ENCODE results near the gene CEP104.

Gene CEP104

DNA sequence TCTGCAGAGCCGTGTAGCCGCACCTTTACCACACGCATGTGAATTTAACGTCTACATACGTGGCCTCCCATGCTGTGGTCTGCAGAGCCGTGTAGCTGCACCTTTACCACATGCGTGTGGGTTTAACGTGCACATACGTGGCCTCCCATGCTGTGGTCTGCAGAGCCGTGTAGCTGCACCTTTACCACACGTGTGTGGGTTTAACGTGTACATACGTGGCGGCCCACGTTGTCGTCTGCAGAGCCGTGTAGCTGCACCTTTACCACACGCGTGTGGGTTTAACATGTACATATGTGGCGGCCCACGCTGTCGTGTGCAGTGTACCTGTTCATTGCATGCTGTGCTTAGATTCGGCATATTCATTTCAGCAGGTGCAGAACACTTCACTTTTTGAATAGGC is 17.7 kb upstream of the CEP104 start:
- no peak for DNase-seq (ENCODE audit: low read depth)
- H3K4me3 ChIP-seq (ENCODE audit: low read depth, low read length): no peak overlapping the region

GRCh38 chr1:3872546-3872945 is 15.5 kb upstream of the CEP104 start:
- no peak for DNase-seq (ENCODE audit: low read depth)
- no peak overlapping the region for H3K4me3 ChIP-seq (ENCODE audit: low read depth, low read length)

DNA sequence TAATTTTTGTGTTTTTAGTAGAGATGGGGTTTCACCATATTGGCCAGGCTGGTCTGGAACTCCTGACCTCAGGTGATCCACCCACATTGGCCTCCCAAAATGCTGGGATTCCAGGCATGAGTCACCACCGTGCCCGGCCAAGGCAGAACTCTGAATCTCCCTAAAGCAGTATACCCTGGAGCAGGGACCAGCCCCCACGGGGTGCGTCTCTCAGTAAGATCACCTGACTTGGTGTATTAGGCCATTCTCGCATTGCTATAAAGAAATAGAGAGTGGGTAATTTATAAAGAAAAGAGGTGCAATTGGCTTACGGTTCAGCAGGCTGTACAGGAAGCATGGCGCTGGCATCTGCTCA is 14.4 kb upstream of the CEP104 start:
- H3K4me3 ChIP-seq (ENCODE audit: low read depth, low read length): no peak overlapping the region
- no peak for DNase-seq (ENCODE audit: low read depth)

DNA sequence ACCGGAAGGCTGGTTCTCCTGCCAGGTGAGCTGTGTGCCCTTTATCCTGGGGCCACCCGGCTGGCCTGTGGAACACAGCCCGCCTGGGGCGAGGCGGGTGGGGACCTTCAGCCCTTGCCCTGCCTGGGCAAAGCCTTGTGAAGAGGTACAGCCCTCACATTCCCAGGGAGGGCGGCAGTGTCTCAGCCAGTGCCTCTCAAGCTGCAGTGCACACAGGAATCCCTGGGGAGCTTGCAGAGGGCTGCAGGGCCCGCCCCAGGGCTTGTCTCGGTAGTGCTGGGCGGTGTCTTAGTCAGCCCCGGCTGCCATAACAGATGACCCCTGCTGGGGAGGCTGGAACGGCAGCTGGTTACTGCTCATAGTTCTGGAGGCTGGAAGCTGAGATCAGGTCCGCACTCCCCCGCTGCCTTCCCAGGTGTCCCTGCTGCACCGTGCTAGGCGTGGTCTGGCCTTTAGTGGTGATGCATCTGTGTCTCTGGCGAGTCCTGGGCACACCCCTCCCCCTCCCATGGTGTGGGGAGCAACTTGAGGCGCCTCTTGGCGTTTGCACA is 12.8 kb upstream of the CEP104 start:
- H3K4me3 ChIP-seq (ENCODE audit: low read depth, low read length): no peak overlapping the region
- no peak for DNase-seq (ENCODE audit: low read depth)

DNA sequence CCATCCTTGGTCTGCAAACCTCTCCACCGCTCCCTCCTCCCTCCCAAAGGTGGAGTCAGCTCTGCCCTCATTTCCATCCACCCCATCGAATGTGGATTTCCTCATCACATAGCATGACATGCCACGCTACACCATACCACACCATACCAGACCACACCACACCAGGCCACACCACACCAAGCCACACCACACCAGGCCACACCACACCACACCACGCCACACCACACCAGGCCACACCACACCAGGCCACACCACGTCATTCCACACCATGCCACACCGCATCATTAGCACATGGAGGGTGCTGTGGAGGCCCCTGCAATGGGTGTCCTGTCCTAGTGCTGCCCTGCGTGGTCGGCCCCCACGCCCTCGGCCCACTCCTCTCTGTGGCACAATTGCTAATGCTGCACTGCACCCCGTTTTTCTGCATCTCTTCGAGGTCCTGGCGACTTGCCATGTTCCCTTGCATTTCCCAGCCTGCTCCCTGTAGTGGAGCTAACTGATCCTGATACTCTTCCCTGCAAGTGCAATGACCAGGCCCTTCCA is 11.5 kb upstream of the CEP104 start:
- no peak overlapping the region for H3K4me3 ChIP-seq (ENCODE audit: low read depth, low read length)
- DNase-seq (ENCODE audit: low read depth): no peak

- H3K4me3 ChIP-seq (ENCODE audit: low read depth, low read length): no peak overlapping the region
- no peak for DNase-seq (ENCODE audit: low read depth)
Measured at GRCh38 chr1:3865606-3866160, 8.7 kb upstream of the CEP104 start.

DNA sequence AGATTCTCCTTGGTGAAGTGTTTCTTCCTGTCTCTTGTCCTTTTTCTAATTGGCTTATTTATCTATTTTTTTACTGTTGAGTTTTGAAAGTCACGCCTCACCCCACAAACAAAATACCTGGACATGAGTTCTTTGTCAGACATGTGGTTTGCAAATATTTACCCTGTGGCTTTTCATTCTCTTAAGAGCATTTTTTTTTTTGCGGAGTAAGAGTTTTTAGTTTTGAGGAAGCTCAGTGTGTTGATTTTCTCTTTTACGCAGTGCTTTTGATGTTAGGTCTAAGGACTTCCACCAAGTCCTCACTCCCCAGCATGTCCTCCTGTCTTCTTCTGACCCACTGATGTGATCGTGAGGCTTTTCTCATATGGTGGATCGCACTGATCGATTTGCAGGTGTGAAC is 7.9 kb upstream of the CEP104 start:
- no peak for DNase-seq (ENCODE audit: low read depth)

GRCh38 chr1:3863231-3863935 is 6.4 kb upstream of the CEP104 start:
- no peak for DNase-seq (ENCODE audit: low read depth)

More for the DNA sequence above, 7.9 kb upstream of the CEP104 start:
- H3K4me3 ChIP-seq (ENCODE audit: low read depth, low read length): no peak overlapping the region

GRCh38 chr1:3858231-3858981 is 1.4 kb upstream of the CEP104 start:
- peak; percentile 9 for DNase-seq (ENCODE audit: low read depth)
- H3K4me3 ChIP-seq (ENCODE audit: low read depth, low read length): peak overlapping the region; percentile 92

More at GRCh38 chr1:3863231-3863935, 6.4 kb upstream of the CEP104 start:
- H3K4me3 ChIP-seq (ENCODE audit: low read depth, low read length): no peak overlapping the region

- H3K4me3 ChIP-seq (ENCODE audit: low read depth, low read length): peak overlapping the region; percentile 92
- DNase-seq (ENCODE audit: low read depth): no peak
Measured at GRCh38 chr1:3857791-3858129, 749 bp upstream of the CEP104 start.

DNA sequence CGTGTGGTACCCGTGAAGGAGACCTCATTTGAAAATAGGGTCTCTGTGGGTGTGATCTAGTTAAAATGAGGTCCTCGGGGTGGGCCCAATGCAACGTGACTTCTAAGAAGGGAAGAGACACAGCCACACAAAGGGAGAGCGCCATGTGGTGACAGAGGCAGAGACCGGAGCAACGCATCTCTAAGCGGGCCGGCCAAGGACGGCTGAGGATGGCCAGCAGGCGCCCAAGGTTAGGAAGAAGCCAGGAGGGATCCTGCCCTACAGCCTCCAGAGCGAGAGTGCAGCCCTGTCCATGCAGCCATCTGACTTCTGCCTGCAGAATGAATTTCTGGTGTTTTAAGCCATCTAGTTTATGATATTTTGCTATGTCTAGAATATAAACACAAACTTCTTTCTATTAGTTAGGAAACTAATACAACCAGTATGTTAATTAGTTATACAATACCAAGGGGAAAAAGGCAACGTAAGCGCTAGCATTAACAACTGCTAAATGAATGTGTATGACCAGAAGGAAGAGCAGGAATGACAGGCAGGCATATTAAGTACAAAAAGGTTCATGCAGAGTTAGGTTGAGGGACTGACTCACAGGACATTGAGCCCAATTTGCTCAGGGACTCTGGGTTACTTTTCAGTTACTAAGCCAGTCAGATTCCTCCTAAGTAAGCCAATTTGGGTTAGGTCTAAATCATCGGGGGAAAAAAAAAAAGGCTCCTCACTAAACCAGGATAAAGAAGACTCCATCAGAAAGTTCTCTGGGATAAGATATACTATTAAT is 4.1 kb downstream of the CEP104 start:
- no peak overlapping the region for H3K4me3 ChIP-seq (ENCODE audit: low read depth, low read length)
- DNase-seq (ENCODE audit: low read depth): no peak

DNA sequence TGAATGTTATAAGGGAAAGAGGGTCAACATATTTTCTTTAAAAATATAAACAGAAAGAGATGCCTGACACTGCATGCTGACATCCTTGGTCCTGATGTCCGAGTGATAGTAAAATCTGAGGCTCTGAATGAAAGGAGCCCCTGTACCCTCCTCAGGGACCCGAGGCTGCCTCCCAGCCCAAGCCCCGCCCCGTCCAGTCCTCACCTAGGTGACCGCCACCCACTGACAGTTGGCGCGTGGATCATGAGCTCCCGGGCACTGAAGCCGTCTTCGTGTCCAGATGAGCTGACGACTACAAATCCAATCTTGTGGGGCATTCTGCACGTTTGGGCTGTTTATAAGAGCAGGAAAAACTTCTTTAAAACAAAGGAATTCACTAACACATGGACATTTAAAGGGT is 4.9 kb downstream of the CEP104 start:
- no peak for DNase-seq (ENCODE audit: low read depth)
- H3K4me3 ChIP-seq (ENCODE audit: low read depth, low read length): no peak overlapping the region

GRCh38 chr1:3851292-3851691 is 5.7 kb downstream of the CEP104 start:
- H3K4me3 ChIP-seq (ENCODE audit: low read depth, low read length): no peak overlapping the region
- no peak for DNase-seq (ENCODE audit: low read depth)

DNA sequence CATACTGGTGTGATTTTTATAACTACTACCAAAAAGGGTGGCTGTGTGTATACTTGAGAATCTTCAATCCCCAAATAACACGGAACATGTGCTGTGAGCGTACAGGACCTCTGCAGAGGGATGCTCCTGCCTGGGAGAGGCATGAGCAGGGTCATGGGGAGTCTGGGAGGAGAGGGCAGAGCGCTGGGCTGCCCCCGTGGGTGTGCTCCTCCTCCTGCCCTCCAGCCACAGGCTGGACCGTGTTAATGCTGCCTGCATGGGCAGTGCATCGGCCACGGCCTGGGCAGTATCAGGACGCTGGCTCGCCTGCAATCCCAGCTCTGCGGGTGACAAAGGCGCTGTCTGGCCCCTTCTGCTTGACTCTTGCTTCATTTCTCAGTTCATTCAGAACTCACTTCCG is 6.2 kb downstream of the CEP104 start:
- H3K4me3 ChIP-seq (ENCODE audit: low read depth, low read length): no peak overlapping the region
- DNase-seq (ENCODE audit: low read depth): no peak

- H3K4me3 ChIP-seq (ENCODE audit: low read depth, low read length): no peak overlapping the region
- DNase-seq (ENCODE audit: low read depth): no peak
Measured at GRCh38 chr1:3847081-3847480, 9.9 kb downstream of the CEP104 start.

- no peak for DNase-seq (ENCODE audit: low read depth)
Measured at GRCh38 chr1:3846541-3846940, 10.5 kb downstream of the CEP104 start.

DNA sequence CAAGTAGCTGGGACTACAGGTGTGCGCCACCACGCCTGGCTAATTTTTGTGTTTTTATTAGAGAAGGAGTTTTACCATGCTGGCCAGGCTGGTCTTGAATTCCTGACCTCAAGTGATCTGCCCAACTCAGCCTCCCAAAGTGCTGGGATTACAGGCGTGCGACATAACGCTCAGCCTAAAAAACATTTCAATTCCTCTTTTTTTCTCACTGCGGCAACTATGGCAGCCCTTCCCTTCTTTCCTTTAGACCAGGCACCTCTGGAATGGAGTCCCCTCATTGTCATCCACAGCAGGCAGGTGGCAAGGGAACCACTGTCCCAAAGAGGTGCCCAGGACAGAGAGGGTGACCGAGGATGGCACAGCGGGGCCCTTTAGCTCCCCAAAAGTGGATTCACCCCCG is 14.1 kb downstream of the CEP104 start:
- no peak overlapping the region for H3K4me3 ChIP-seq (ENCODE audit: low read depth, low read length)
- no peak for DNase-seq (ENCODE audit: low read depth)

More at GRCh38 chr1:3846541-3846940, 10.5 kb downstream of the CEP104 start:
- no peak overlapping the region for H3K4me3 ChIP-seq (ENCODE audit: low read depth, low read length)

DNA sequence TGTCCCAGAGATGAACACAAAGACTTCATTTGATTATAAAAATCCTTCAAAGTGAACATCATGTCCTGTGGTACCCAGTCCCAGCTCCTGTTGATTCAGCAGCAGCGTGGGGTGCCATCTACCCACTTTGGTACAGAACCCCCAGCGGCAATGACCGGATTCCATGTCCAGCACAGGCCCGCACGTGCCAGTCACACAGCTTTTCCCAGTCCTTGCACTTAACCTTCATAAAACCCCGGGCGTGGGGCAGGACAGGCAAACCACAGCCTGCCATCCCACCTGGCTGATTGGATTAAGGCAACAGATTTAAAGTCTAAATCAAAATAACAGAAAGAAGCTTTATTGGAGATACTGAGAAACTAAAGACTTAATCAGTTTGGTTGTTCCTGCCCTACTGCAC is 15.5 kb downstream of the CEP104 start:
- H3K4me3 ChIP-seq (ENCODE audit: low read depth, low read length): no peak overlapping the region
- DNase-seq (ENCODE audit: low read depth): no peak

- DNase-seq (ENCODE audit: low read depth): no peak
- no peak overlapping the region for H3K4me3 ChIP-seq (ENCODE audit: low read depth, low read length)
Measured at GRCh38 chr1:3838788-3839187, 18.2 kb downstream of the CEP104 start.

GRCh38 chr1:3837685-3838084 is 19.3 kb downstream of the CEP104 start:
- no peak for DNase-seq (ENCODE audit: low read depth)
- H3K4me3 ChIP-seq (ENCODE audit: low read depth, low read length): no peak overlapping the region

All from skeletal muscle cell (primary cell).